B cell (primary cell): Measurements from ENCODE around the gene MUC22. TPM values are rescaled to one million over a fixed set of nuclear protein-coding genes. Genes with fewer than 3 reads are reported as not detected.

Experiments used
- ATAC-seq: fragments of 200-7000 bp; cut with Tn5 transposase; one replicate; pipeline ENCODE4 v1.10.0; 2021; ENCODE audit warnings: low read depth, mild to moderate bottlenecking, moderate number of reproducible peaks, moderate library complexity
- CTCF ChIA-PET: fragments of 350-600 bp; sonication (Branson Sonifier 250); formaldehyde crosslinking; loops from one replicate; lab custom pipeline; 2021; ENCODE audit warnings: antibody characterized with exemption, inconsistent platforms; lab: Charles Lee
- POLR2A ChIA-PET: fragments of 350-600 bp; sonication (Branson Sonifier 250); formaldehyde crosslinking; loops from one replicate; lab custom pipeline; 2021; ENCODE audit warnings: antibody characterized with exemption; lab: Charles Lee
- DNase-seq: peaks from one replicate; pipeline ENCODE4 v3.0.0; 2013
- H2AFZ ChIP-seq: 2 replicates; pipeline ENCODE4 v1.6.1; 2012; ENCODE audit warnings: mild to moderate bottlenecking, low read depth, low read length; ENCODE audit not compliant: insufficient read depth, poor library complexity, severe bottlenecking
- H3K27ac ChIP-seq, 2 donors: 1 replicate in 1 of 2; 2 replicates in 1 of 2; pipeline ENCODE4 v1.5.1; 2012 to 2013; ENCODE audit warnings: low read length in 2 of 2, mild to moderate bottlenecking in 2 of 2, moderate library complexity in 1 of 2
- H3K27me3 ChIP-seq, 4 experiments: fragments of 200-600 bp in 1 of 4; sonication (generic) in 1 of 4; replicated peaks in 1 of 4; 1 replicate in 2 of 4; 2 replicates in 2 of 4; pipeline versions ENCODE4 v1.6.1 to v1.7.0; 2013 to 2016; ENCODE audit warnings: low read length in 3 of 4, mild to moderate bottlenecking in 2 of 4, mixed read lengths in 1 of 4, moderate library complexity in 1 of 4; ENCODE audit not compliant: insufficient read depth in 4 of 4, control insufficient read depth in 3 of 4; ENCODE audit errors: control extremely low read depth in 1 of 4
- H3K36me3 ChIP-seq, 2 experiments: replicated peaks in 1 of 2; 1 replicate in 1 of 2; 2 replicates in 1 of 2; pipeline versions ENCODE4 v1.6.1 to v1.7.1; 2013; ENCODE audit warnings: low read length in 1 of 2; ENCODE audit not compliant: insufficient read depth in 2 of 2, control insufficient read depth in 1 of 2; ENCODE audit errors: control extremely low read depth in 1 of 2, extremely low read depth in 1 of 2
- H3K4me1 ChIP-seq, 2 donors: fragments of 200-600 bp in 1 of 2; sonication (generic) in 1 of 2; 1 replicate in 1 of 2; 2 replicates in 1 of 2; pipeline versions ENCODE4 v1.5.1 to v1.6.1; 2013 to 2017; ENCODE audit warnings: low read length in 2 of 2; ENCODE audit not compliant: control insufficient read depth in 2 of 2, insufficient read depth in 2 of 2
- H3K4me2 ChIP-seq: replicated peaks from 2 replicates; pipeline ENCODE3; 2012; ENCODE audit warnings: mild to moderate bottlenecking, low read depth, low read length; ENCODE audit not compliant: poor library complexity, severe bottlenecking
- H3K4me3 ChIP-seq, 5 experiments: fragments of 200-600 bp in 1 of 5; sonication (generic) in 1 of 5; 1 replicate in 3 of 5; 2 replicates in 2 of 5; pipeline versions ENCODE4 v1.5.1 to v1.7.0; 2011 to 2016; ENCODE audit warnings: low read length in 4 of 5, mild to moderate bottlenecking in 4 of 5, low read depth in 2 of 5, control low read depth in 1 of 5, moderate library complexity in 1 of 5; ENCODE audit not compliant: insufficient read depth in 1 of 5; ENCODE audit errors: control extremely low read depth in 1 of 5, extremely low read depth in 1 of 5
- H3K79me2 ChIP-seq: fragments of 200-600 bp; sonication (generic); one replicate; pipeline ENCODE4 v1.6.0; 2016; ENCODE audit warnings: low read length; ENCODE audit not compliant: control insufficient read depth, insufficient read depth
- H3K9ac ChIP-seq: fragments of 200-600 bp; sonication (generic); 2 replicates; pipeline ENCODE4 v1.6.1; 2017; ENCODE audit warnings: mild to moderate bottlenecking, low read length, moderate library complexity
- H3K9me3 ChIP-seq, 3 donors: one replicate each; pipeline versions ENCODE4 v1.6.1 to v1.7.1; 2013; ENCODE audit warnings: low read length in 2 of 3; ENCODE audit not compliant: control insufficient read depth in 2 of 3, insufficient read depth in 1 of 3; ENCODE audit errors: control extremely low read depth in 1 of 3
- H4K20me1 ChIP-seq: 2 replicates; pipeline ENCODE4 v1.6.0; 2012; ENCODE audit warnings: mild to moderate bottlenecking, low read length; ENCODE audit not compliant: insufficient read depth, control insufficient read depth, poor library complexity, severe bottlenecking
- H3K27ac Mint-ChIP-seq: one replicate; pipeline ENCODE4 v1.8.0; 2021; ENCODE audit warnings: mixed read lengths
- H3K27me3 Mint-ChIP-seq: one replicate; pipeline ENCODE4 v1.8.0; 2021; ENCODE audit warnings: mixed read lengths
- H3K4me1 Mint-ChIP-seq: one replicate; pipeline ENCODE4 v1.8.0; 2021; ENCODE audit warnings: mixed read lengths
- H3K4me3 Mint-ChIP-seq: one replicate; pipeline ENCODE4 v1.8.0; 2021; ENCODE audit warnings: mixed read lengths
- H3K9me3 Mint-ChIP-seq: one replicate; pipeline ENCODE4 v1.8.0; 2022; ENCODE audit warnings: mixed read lengths; ENCODE audit not compliant: insufficient read depth
- CTCF ChIP-seq: fragments of 200-600 bp; IDR thresholded peaks from one replicate; pipeline ENCODE4 v1.8.0; 2022; ENCODE audit warnings: antibody characterized with exemption, mild to moderate bottlenecking
- EZH2 ChIP-seq: IDR thresholded peaks from 2 replicates; pipeline ENCODE4 v1.6.1; 2012; ENCODE audit warnings: borderline replicate concordance, low read depth, mild to moderate bottlenecking, moderate library complexity, low read length; ENCODE audit not compliant: insufficient read depth, poor library complexity, severe bottlenecking
- WGBS: methylation state at CpG from one replicate; pipeline ENCODE4 v1.1.5; 2013; ENCODE audit warnings: missing lambda C conversion rate; ENCODE audit not compliant: insufficient coverage; 5-methylcytosine and 5-hydroxymethylcytosine counted together
- intact Hi-C: fragments of 100-400 bp; cut with micrococcal nuclease; formaldehyde crosslinking; loops from one replicate; pipeline ENCODE4 v1.10.0; 2022
- polyA minus RNA-seq: library from RNA; depleted of rRNA, polyadenylated mRNA; stranded (reverse); fragments of >200 nt; gene quantifications from 2 replicates; pipeline ENCODE4 v1.2.3, GENCODE V29; 2012
- polyA plus RNA-seq: library from polyadenylated mRNA; depleted of rRNA; stranded (reverse); fragments of >200 nt; gene quantifications from 2 replicates; pipeline ENCODE4 v1.2.3, GENCODE V29; 2012
- total RNA-seq, 2 donors: library from RNA; stranded (reverse); fragments of 120-200 nt in 1 of 2; gene quantifications; 1 replicate in 1 of 2; 2 replicates in 1 of 2; pipeline versions ENCODE4 v1.2.3 to v1.2.4, GENCODE V29; 2013 to 2022

The MUC22 gene
- total RNA-seq (not detected in 2 replicates), polyA plus RNA-seq (not detected in 2 replicates), polyA minus RNA-seq (not detected in 2 replicates)
- not detected for total RNA-seq (2013)

- DNase-seq: no peak
- H3K4me3 Mint-ChIP-seq: no peak within 1 kb of the TSS
- Histone ChIP-seq H3K79me2 (no peaks in the 10 kb centered on the region), H3K27me3 (peaks cover 0 to 17% (median 4%) of the 10 kb centered on the region in 4 experiments), H4K20me1 (no peaks in the 10 kb centered on the region), H3K9me3 (peaks cover 0 to 3% (median 0%) of the 10 kb centered on the region in 3 donors), H3K4me1 (no peaks in the 10 kb centered on the region), H3K4me2 (no peak within 1 kb of the TSS), H3K9ac (no peak within 1 kb of the TSS), H3K27ac (no peak within 1 kb of the TSS), H3K36me3 (no peaks in the 10 kb centered on the region), H2AFZ (no peak within 1 kb of the TSS), H3K4me3 (no peak within 1 kb of the TSS)
- H3K27me3 Mint-ChIP-seq: peaks cover 60% of the 10 kb centered on the region
- no peaks in the 10 kb centered on the region for H3K9me3 Mint-ChIP-seq
- ChIA-PET CTCF (no interaction called here), POLR2A (no interaction called here)
- no CpG with 5 or more reads among the region's 4 CpGs for WGBS
- no peak for ATAC-seq
- no peak within 1 kb of the TSS for H3K27ac Mint-ChIP-seq
- H3K4me1 Mint-ChIP-seq: no peaks in the 10 kb centered on the region
- no peak for TF ChIP-seq CTCF
- no peak for TF ChIP-seq EZH2
- intact Hi-C loops: no loop called here
These were observed at the start of gene MUC22 for GRCh38 chr6:31010393-31011060. Gene MUC22 (plus strand): TSS chr6:31010474. CDS start chr6:31010707, 233 bp downstream.

- no peak overlapping the region for H3K4me3 ChIP-seq
- peaks cover 0 to 25% (median 0%) of the 10 kb centered on the region in 4 experiments for H3K27me3 ChIP-seq
- DNase-seq (no peak), ATAC-seq (no peak)
- no peak overlapping the region for H2AFZ ChIP-seq
- Mint-ChIP-seq H3K27me3 (peaks cover 44% of the 10 kb centered on the region), H3K27ac (no peak overlapping the region), H3K4me3 (no peak overlapping the region), H3K9me3 (no peaks in the 10 kb centered on the region), H3K4me1 (peaks cover 7% of the 10 kb centered on the region)
- no peak overlapping the region for H3K9ac ChIP-seq
- WGBS: 90% methylated on average over 5 of the region's 9 CpGs
- ChIA-PET CTCF (no interaction called here), POLR2A (no interaction called here)
- H4K20me1 ChIP-seq: no peaks in the 10 kb centered on the region
- H3K27ac ChIP-seq: no peak overlapping the region
- intact Hi-C loops: no loop called here
- H3K9me3 ChIP-seq: peaks cover 0 to 6% (median 0%) of the 10 kb centered on the region in 3 donors
- H3K4me2 ChIP-seq: no peak overlapping the region
- no peaks in the 10 kb centered on the region for H3K36me3 ChIP-seq
- H3K79me2 ChIP-seq: no peaks in the 10 kb centered on the region
- TF ChIP-seq CTCF: no peak
- no peak for TF ChIP-seq EZH2
- H3K4me1 ChIP-seq: peaks cover 4 to 6% of the 10 kb centered on the region in 2 donors
These were observed 49.2 kb upstream of the MUC22 start for GRCh38 chr6:30960907-30961673.
